Glomerular visceral epithelial cell (primary cell): ENCODE data around the gene CDKAL1.
"Not testable (repeated sequence)": the region's sequence is repeated elsewhere in the genome, so short reads cannot be mapped to it uniquely, and the experiment has no call there.

Experiments used
- DNase-seq: peaks from one replicate; pipeline ENCODE4 v3.0.0-alpha.2; 2016; ENCODE audit errors: extremely low spot score

Gene CDKAL1

DNA sequence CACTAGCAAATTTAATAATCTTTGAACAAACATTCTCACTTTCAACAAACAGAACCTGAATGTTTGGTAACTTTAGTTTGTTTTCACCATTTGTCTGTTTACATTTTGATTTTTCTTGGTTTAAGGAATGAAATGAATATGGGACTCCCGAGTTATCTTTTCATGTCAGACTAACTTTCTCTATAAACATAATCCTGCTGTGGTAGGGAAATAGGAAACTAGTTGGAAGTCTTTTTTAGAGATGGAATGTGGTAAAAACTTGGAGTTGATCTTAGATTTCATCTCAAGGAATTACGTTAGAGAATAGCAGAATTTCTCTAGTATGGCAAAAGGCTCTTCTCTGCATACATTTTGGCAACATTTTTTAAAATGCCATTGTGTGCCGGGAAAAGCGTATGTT, 206.5 kb downstream of the CDKAL1 start:
- DNase-seq, result no peak

GRCh38 chr6:20741490-20741889, 207.2 kb downstream of the CDKAL1 start:
- DNase-seq, result no peak

DNA sequence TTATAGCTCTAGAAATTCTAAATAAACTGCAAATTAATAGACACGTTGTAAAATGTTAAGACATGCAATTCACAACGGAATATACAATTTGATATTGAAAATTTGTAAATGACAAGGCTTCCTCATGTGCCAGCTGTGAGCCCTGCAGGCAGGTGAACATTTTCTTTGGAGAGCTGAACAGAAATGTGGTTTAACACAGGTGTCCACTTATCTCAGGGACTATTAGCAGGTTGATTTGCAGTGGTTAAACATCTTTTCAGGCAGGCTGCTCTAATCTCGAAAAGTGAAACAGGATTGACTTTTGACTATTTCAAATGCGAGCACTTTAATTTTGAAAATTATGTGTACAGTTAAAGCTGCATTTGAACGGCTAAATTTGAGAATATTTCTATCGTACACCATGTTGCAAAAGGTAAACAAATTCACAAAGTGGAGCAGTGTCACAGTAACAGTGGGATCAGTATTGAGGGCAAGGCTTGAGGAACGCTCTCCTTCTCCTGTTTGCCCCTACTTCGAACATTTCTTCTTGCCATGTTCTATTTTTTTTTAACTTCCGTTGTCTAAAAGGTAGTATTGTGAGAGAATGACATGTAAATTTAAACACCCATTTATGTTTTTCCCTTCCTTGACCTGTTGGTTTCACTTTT, 210.8 kb downstream of the CDKAL1 start:
- no peak for DNase-seq

DNA sequence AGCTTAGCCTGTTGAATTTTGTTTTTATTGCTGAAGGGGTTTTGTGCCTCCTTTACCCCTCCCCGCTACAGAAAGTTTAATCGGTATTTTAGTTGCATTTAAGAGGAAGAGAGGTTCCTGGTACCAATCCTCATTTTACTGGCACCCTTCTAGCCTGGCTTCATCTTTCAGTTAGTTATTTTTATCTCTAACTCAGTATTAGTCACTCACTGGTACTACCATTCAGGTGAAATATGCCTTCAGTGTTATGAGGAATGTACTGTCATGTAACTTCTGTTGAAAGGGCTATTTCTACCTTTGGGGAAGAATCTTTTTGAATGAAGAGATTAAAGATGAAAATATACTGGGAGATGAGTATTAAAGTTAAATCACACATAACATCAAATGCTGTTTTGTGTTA, 211.8 kb downstream of the CDKAL1 start:
- DNase-seq, result peak; percentile 13

DNA sequence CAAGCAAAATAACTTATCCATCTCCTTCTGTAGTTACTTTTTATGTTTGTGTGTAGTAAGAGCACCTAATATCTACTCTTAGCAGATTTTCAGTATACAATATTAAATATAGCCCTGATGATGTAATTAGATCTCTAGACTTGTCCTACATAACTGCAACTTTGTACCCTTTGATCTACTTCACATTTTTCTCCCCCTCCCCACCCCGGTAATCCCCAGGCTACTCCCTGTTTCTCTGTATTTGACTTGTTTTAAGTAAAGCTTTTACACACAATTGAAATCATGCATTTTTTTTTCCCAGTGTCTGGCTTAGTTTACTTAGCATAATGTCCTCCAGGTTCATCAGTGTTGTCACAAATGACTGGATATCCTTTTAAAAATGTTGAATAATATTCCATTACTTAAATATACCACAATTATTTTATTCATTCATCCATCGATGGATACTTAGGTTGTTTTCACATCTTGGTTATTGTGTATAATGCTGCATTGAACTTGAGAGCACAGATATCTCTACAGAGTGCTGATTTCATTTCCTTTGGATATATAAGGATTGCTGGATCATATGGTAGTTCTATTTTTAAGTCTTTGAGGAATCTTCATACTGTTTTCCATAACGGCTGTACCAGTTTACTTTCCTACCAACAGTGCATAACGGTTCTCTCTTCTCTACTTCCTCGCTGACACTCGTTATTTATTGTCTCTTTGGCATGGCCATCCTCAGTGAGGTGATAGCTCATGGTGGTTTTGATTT, 212.7 kb downstream of the CDKAL1 start:
- no peak for DNase-seq

- DNase-seq, result no peak
Measured at GRCh38 chr6:20747991-20748390, 213.7 kb downstream of the CDKAL1 start.

DNA sequence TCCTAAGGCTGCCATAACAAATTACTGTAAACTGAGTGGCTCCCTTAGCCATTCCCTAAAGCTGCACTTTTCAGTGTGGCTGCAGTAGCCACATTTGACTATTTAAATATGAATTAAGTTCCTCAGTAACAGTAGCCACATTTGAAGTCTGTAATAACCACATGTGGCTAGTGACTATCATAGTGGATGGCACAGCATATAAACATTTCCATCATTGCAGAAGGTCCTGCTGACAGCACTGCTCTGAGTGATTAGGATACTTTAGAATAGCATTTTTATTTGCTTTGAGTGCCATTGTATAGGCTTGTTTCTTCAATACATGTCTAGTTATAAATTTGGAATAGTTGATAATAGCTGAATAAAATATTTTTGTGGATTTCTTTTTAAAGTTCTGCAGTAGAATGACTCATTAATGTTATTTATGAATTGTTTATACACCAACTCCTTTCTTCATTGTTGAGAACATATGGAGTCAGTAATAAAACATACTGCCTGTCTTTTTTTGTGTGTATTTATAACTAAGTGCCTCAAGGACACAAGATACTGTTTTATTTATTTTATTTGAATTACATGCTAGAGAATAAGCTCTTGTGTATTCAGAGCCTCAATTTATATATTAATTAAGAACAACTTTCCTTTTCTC, 217.2 kb downstream of the CDKAL1 start:
- no peak for DNase-seq

DNA sequence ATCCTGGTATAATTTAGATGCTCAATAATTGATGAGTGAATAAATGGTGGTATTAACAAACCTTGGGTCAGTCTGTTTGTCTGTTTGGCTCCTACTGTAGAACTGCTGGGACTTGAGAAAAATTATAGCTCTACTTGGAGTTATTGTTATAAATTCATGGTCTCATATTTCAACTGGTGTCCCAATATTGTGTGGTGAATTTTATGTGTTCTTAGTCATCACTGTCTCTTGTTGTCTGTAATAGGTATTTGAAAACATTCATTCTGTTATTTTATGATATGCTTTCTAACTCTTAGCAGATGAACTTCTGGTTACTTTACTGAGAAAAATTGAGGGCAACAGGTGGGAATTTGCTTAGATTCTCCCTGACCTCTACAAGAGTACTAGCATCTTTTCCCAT, 221.4 kb downstream of the CDKAL1 start:
- DNase-seq, result no peak

DNA sequence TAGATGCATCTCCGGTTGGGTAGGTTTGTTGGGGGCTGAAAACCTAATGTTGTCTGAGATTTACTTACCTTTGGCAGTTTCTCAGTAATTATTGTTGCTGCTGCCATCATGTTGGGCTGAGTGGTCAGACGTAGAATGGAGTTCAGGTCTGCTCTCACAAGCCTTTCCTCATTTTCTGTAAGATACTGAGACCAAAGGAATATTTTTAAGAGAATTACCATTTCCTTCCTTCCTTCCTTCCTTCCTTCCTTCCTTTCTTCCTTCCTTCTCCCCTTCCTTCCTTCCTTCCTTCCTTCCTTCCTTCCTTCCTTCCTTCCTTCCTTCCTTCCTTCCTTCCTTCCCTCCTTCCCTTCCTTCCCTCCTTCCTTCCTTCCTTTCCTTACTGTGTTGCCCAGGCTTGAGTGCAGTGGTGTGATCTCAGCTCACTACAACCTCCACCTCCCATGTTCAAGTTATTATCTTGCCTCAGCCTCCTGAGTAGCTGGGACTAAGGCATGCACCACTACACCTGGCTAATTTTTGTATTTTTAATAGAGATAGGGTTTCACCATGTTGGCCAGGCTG, 222.4 kb downstream of the CDKAL1 start:
- DNase-seq, result not testable (repeated sequence)

GRCh38 chr6:20757761-20758160, 223.5 kb downstream of the CDKAL1 start:
- peak; percentile 61 for DNase-seq

DNA sequence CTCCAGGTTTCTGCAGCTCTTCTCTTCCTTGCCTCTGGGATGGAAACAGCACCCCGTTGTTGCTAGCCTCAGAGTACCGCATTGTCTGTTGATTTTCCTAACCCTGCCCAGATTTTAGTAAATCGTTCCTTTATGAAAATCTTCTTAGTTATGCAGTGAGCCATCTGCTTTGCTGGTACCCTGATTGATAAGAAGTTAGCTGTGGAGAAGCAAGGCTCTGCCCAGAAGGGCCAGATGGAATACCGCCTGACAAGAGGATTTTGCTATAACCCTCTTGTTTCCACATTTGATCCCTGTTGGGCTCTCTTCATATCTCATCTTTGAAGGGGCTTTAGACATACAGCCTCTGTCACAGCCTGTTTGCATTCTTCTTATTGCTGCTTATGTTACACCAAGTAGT, 229.0 kb downstream of the CDKAL1 start:
- DNase-seq, result no peak

DNA sequence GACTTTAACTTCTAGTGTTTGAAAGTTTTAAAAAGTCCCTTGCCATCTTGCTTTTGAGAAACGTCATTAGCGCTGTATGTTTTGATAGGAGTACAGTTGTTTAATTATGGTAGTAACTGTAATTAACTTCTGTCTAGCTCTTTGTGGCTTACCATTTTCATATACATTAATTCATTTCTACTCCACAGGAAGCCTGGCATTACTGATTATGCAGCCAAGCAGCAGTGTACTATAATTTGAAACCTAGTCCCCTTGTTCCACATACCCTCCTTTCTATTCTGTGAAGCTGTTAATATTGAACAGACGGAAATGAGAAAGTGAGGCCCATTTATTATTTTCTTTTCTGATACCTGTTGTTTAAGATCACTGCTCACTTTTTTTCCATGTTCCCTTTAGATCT, 235.4 kb downstream of the CDKAL1 start:
- no peak for DNase-seq

DNA sequence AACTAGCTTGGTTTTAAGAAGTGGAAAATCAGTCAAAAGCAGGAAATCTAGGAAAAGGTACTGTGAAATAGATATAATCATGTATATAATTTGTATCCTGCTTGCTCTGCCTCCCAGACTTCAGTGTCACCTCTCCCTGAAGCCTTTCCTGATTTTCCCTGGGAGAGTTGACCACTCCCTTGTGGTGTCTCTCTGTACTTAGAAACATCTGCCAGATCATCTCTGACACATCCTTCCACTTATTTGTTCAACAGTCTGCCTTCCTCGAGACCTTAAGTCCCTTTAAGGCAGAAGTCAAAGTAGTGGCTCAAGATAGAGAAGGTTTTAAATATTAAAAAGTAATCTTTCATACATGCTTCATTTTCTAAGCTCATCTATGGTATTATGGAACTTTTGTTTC, 236.5 kb downstream of the CDKAL1 start:
- DNase-seq, result no peak

DNA sequence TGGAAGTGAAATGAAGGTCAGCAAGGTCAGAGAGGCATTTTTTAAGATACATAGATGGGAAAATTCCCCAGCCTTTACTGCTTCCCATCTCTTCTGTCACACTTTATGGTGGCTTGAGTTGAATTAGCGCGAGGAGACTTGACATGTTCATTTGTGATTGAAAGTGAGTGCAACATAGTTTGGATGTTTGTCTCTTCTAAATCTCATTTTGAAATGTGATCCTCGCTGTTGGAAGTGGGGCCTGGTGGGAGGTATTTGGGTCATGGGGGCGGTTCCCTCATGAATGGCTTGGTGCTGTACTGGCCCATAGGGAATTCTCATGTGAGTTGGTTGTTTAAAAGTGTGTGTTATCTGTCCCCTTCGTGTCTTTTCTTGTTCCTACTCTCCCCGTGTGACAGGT, 237.2 kb downstream of the CDKAL1 start:
- DNase-seq, result no peak

DNA sequence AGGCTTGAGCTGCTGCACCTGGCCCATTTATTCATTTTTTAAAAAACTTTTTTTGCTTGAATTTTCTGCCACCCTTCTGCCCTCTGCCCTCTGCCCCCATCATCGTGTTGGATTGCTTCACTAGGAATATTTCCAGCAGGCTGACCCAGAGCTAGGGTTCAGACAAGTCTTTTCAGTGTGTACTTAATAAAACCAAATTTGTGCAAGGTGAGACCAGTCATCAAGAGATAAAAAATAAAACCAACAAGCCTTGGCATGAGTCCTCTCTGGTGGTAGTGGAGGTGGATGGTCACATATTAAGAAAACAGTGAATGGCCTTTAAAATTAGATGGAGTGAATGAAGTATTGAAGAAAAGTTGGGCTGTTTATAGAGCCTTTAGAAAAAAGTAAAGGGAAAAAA, 239.6 kb downstream of the CDKAL1 start:
- DNase-seq, result no peak

GRCh38 chr6:20775981-20776380, 241.7 kb downstream of the CDKAL1 start:
- no peak for DNase-seq

- no peak for DNase-seq
Measured at GRCh38 chr6:20777801-20778200, 243.5 kb downstream of the CDKAL1 start.

- DNase-seq, result no peak
Measured at GRCh38 chr6:20778459-20778858, 244.2 kb downstream of the CDKAL1 start.

DNA sequence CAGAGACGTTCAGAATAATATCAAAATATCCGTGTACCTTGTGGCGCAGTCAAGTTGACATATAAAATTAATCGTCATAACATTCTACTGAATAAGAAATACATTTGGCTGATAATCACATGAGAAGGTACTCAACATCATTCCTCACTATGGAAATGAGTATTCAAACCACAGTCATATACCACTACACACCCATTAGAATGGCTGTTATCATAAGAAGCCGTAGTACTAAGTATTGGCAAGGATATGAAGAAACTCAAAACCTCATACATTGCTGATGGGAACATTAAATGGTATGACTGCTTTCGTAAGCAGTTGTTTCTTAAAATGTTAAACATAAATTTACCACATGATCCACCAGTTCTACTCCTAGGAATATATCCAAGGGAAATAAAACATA, 244.7 kb downstream of the CDKAL1 start:
- DNase-seq, result no peak

DNA sequence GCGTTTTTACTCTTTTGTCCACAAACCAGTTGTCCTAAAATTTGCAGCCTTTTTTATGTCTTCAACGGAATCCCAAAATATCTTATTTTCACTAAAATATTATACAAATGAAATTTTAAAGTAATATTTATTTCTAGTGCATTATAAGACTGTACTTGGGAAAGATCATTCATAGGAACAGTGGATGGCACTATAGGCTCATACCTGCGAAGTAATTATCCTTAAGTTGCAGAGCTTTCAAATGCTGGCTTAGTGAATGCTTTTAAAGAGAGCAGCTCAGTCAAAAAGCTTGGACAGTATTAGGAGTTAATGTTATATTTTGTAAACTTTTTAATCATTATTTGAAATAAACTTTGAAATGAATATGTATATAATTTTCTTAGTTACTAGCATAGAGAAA, 254.9 kb downstream of the CDKAL1 start:
- peak; percentile 12 for DNase-seq

GRCh38 chr6:20790032-20790791, 256.0 kb downstream of the CDKAL1 start:
- DNase-seq, result no peak

DNA sequence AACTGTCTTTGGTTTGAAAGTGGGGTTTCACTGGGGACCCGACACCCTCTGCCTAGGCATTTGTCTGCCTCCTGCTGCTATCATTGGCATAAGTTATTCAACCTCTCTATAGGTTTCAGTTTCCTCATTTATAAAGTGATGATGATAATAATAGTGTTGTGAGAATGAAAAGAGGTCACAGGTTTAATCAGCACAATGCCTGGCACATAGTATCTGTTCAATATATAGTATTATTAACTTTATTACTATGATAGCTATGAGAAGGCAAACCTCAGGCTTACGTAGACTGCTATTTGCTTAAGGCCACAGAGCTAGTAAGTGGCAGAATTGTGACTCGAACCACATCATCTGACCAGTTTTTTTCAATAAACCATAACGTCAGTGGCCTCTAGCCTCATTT, 256.8 kb downstream of the CDKAL1 start:
- no peak for DNase-seq
